CD4-positive, alpha-beta T cell (primary cell): ENCODE measurements around the gene GABRA1. TPM values are rescaled to one million over a fixed set of nuclear protein-coding genes. Genes with fewer than 3 reads are reported as not detected.

Experiments used
- ATAC-seq: fragments of 200-7000 bp; cut with Tn5 transposase; one replicate; pipeline ENCODE4 v1.10.0; 2022; ENCODE audit warnings: mild to moderate bottlenecking; ENCODE audit not compliant: poor library complexity
- CTCF ChIA-PET: fragments of 350-600 bp; sonication (Branson Sonifier 250); formaldehyde crosslinking; loops from one replicate; lab custom pipeline; 2021; ENCODE audit warnings: antibody characterized with exemption, inconsistent platforms; lab: Charles Lee
- POLR2A ChIA-PET: fragments of 350-600 bp; sonication (Branson Sonifier 250); formaldehyde crosslinking; loops from one replicate; lab custom pipeline; 2021; ENCODE audit warnings: antibody characterized with exemption, inconsistent platforms; lab: Charles Lee
- DNase-seq, 14 experiments: peaks; one replicate each; pipeline ENCODE4 v3.0.0-alpha.2; 2013 to 2020; ENCODE audit warnings: mixed read lengths in 2 of 14
- H3K27ac ChIP-seq, 2 donors: one replicate each; pipeline versions ENCODE4 v1.5.1 to v1.7.0; 2013; ENCODE audit warnings: low read length in 2 of 2, low read depth in 1 of 2, mild to moderate bottlenecking in 1 of 2
- H3K27me3 ChIP-seq, 2 experiments: 1 replicate in 1 of 2; 2 replicates in 1 of 2; pipeline versions ENCODE4 v1.6.1 to v1.7.0; 2013; ENCODE audit warnings: low read length in 2 of 2, control low read depth in 1 of 2, mild to moderate bottlenecking in 1 of 2, moderate library complexity in 1 of 2; ENCODE audit not compliant: insufficient read depth in 2 of 2, control insufficient read depth in 1 of 2
- H3K36me3 ChIP-seq: one replicate; pipeline ENCODE4 v1.6.1; 2013; ENCODE audit warnings: low read length, control low read depth; ENCODE audit not compliant: insufficient read depth
- H3K4me1 ChIP-seq: one replicate; pipeline ENCODE4 v1.6.1; 2013; ENCODE audit warnings: low read length, control low read depth; ENCODE audit not compliant: insufficient read depth
- H3K4me3 ChIP-seq: one replicate; pipeline ENCODE4 v1.5.1; 2013; ENCODE audit warnings: mild to moderate bottlenecking, low read length, moderate library complexity
- H3K9me3 ChIP-seq, 2 experiments: 1 replicate in 1 of 2; 2 replicates in 1 of 2; pipeline versions ENCODE4 v1.6.1 to v1.7.0; 2013; ENCODE audit warnings: low read length in 2 of 2, mild to moderate bottlenecking in 2 of 2, control low read depth in 1 of 2, moderate library complexity in 1 of 2; ENCODE audit not compliant: control insufficient read depth in 1 of 2, insufficient read depth in 1 of 2
- H3K27ac Mint-ChIP-seq: one replicate; pipeline ENCODE4 v1.8.0; 2020; ENCODE audit warnings: mixed read lengths
- H3K27me3 Mint-ChIP-seq: one replicate; pipeline ENCODE4 v1.8.0; 2021; ENCODE audit warnings: mixed read lengths
- H3K36me3 Mint-ChIP-seq: one replicate; pipeline ENCODE4 v1.8.0; 2021; ENCODE audit warnings: low read depth, mixed read lengths
- H3K4me1 Mint-ChIP-seq: one replicate; pipeline ENCODE4 v1.8.0; 2021; ENCODE audit warnings: low read depth, mixed read lengths
- H3K4me3 Mint-ChIP-seq: one replicate; pipeline ENCODE4 v1.8.0; 2020; ENCODE audit warnings: mild to moderate bottlenecking, mixed read lengths
- H3K9me3 Mint-ChIP-seq: one replicate; pipeline ENCODE4 v1.8.0; 2020; ENCODE audit warnings: mixed read lengths
- CTCF ChIP-seq: fragments of 200-600 bp; IDR thresholded peaks from one replicate; pipeline ENCODE4 v1.8.0; 2022; ENCODE audit warnings: antibody characterized with exemption, mild to moderate bottlenecking
- intact Hi-C, 2 experiments: fragments of 100-400 bp; cut with DNase I in 1 of 2; cut with micrococcal nuclease in 1 of 2; formaldehyde crosslinking; loops; one replicate each; pipeline versions ENCODE4 v1.15.1 to v1.9.0; 2023 to 2025; cut with DNase I, micrococcal nuclease
- total RNA-seq, 174 experiments: library from RNA in 2 of 174; stranded (reverse) in 2 of 174; gene quantifications; one replicate each; pipeline ENCODE4 v1.2.3 and lab custom pipeline; 2021 to 2026

The GABRA1 gene
- total RNA-seq, 2 experiments from 2014 or later, result not detected

GRCh38 chr5:161895514-161895913 is 47.6 kb downstream of the GABRA1 start:
- peaks cover 0 to 5% of the 10 kb centered on the region in 2 experiments for H3K9me3 ChIP-seq
- ChIA-PET CTCF (no interaction called here), POLR2A (no interaction called here)
- H3K27me3 Mint-ChIP-seq, result no peaks in the 10 kb centered on the region
- H3K36me3 Mint-ChIP-seq, result no peaks in the 10 kb centered on the region
- H3K27ac Mint-ChIP-seq, result no peak overlapping the region
- no peak for ATAC-seq
- H3K36me3 ChIP-seq, result no peaks in the 10 kb centered on the region
- no peak overlapping the region for H3K4me3 Mint-ChIP-seq
- no peak for TF ChIP-seq CTCF
- H3K4me1 Mint-ChIP-seq, result no peaks in the 10 kb centered on the region
- DNase-seq, result no peak
- intact Hi-C loops, result no loop called here
- H3K27ac ChIP-seq, result no peak overlapping the region
- no peaks in the 10 kb centered on the region for H3K9me3 Mint-ChIP-seq
- no peaks in the 10 kb centered on the region for H3K4me1 ChIP-seq
- H3K27me3 ChIP-seq, result no peaks in the 10 kb centered on the region
- no peak overlapping the region for H3K4me3 ChIP-seq

GRCh38 chr5:161897033-161897432 is 49.1 kb downstream of the GABRA1 start:
- CTCF ChIA-PET, result no interaction called here
- H3K27ac ChIP-seq, result no peak overlapping the region
- ATAC-seq (no peak), DNase-seq (no peak)
- no peaks in the 10 kb centered on the region for H3K27me3 ChIP-seq
- H3K4me3 ChIP-seq, result no peak overlapping the region
- H3K36me3 ChIP-seq, result no peaks in the 10 kb centered on the region
- H3K27me3 Mint-ChIP-seq, result no peaks in the 10 kb centered on the region
- no peak for TF ChIP-seq CTCF
- intact Hi-C loops, result no loop called here
- no peaks in the 10 kb centered on the region for H3K9me3 Mint-ChIP-seq
- no peak overlapping the region for H3K4me3 Mint-ChIP-seq
- H3K36me3 Mint-ChIP-seq, result no peaks in the 10 kb centered on the region
- no peak overlapping the region for H3K27ac Mint-ChIP-seq
- no peaks in the 10 kb centered on the region for H3K4me1 ChIP-seq
- peaks cover 0 to 8% of the 10 kb centered on the region in 2 experiments for H3K9me3 ChIP-seq
- POLR2A ChIA-PET, result no interaction called here
- no peaks in the 10 kb centered on the region for H3K4me1 Mint-ChIP-seq

- Mint-ChIP-seq H3K27me3 (no peaks in the 10 kb centered on the region), H3K4me1 (no peaks in the 10 kb centered on the region), H3K36me3 (no peaks in the 10 kb centered on the region), H3K9me3 (peaks cover 5% of the 10 kb centered on the region), H3K4me3 (no peak overlapping the region), H3K27ac (no peak overlapping the region)
- ChIA-PET POLR2A (no interaction called here), CTCF (no interaction called here)
- Histone ChIP-seq H3K9me3 (peaks cover 0 to 4% of the 10 kb centered on the region in 2 experiments), H3K4me3 (no peak overlapping the region), H3K4me1 (no peaks in the 10 kb centered on the region), H3K27me3 (no peaks in the 10 kb centered on the region), H3K36me3 (no peaks in the 10 kb centered on the region), H3K27ac (no peak overlapping the region)
- TF ChIP-seq CTCF, result no peak
- DNase-seq, result no peak
- intact Hi-C loops, result no loop called here
- ATAC-seq, result no peak
Observed at GRCh38 chr5:161899590-161899989, 51.7 kb downstream of the GABRA1 start.
